ENCODE measurements around the gene WSCD2. TPM values are rescaled to one million over a fixed set of nuclear protein-coding genes. Genes with fewer than 3 reads are reported as not detected.

Gene WSCD2
- total and polyA plus RNA-seq, 2 of the 4 experiments (the other 2 are of a cell fraction) = not detected

DNA sequence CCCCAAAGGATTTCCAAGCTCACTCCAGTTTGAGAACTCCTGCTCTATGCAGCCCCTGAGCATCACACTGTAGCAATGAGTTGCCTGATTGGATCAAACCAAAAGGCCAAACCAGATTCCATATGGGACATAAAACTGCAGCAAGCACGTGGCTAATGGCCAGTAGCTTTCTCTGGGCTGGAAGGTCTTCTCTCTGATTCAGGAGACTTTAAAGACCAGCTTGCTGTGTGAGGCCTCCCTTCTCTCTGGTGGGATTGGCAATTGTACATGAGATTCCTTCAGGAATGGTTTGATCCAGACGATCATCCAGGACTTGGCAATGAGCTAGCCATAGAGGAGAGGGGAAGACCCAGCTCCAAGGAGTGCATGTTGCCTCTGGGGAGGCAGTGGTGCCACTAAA, 50.2 kb downstream of the WSCD2 start:
- in situ Hi-C loops (cut with MboI; ENCODE audit: low sequenced_read_pairs) = no loop called here
- ChIA-PET POLR2A (ENCODE audit: unreplicated experiment) (no interaction called here), CTCF (no interaction called here)
- Histone ChIP-seq H2AK5ac (ENCODE audit: low read depth, low read length) (no peak overlapping the region), H3K27ac (ENCODE audit: insufficient read depth, low read length) (no peak overlapping the region), H3K9ac (ENCODE audit: low read depth, low read length) (no peak overlapping the region), H4K8ac (ENCODE audit: low read depth in 2 of 2, low read length in 2 of 2) (no peak overlapping the region), H3K79me1 (ENCODE audit: low read depth in 1 of 2, low read length in 2 of 2) (no peaks in the 10 kb centered on the region), H3K14ac (replicated peaks; ENCODE audit: low read depth, low read length) (no peak overlapping the region), H3K4me3 (ENCODE audit: insufficient read depth, low read depth, low read length) (no peak overlapping the region), H3K23ac (ENCODE audit: low read depth, low read length) (no peak overlapping the region), H2BK20ac (ENCODE audit: low read depth, low read length) (no peak overlapping the region), H3K36me3 (ENCODE audit: control insufficient read depth, insufficient read depth, low read length) (no peaks in the 10 kb centered on the region), H2BK120ac (ENCODE audit: low read depth, low read length) (no peak overlapping the region), H3K9me3 (ENCODE audit: control insufficient read depth, insufficient read depth, low read length) (no peaks in the 10 kb centered on the region), H3K18ac (ENCODE audit: low read depth, low read length) (no peak overlapping the region), H2AFZ (replicated peaks; ENCODE audit: low read length, poor library complexity) (no peak overlapping the region), H2BK5ac (ENCODE audit: low read depth, low read length, poor library complexity, severe bottlenecking) (no peak overlapping the region), H3K4ac (ENCODE audit: low read depth, low read length) (no peak overlapping the region), H2AK9ac (replicated peaks; ENCODE audit: low read depth, low read length, poor library complexity) (no peak overlapping the region), H4K20me1 (ENCODE audit: insufficient read depth, low read length) (no peaks in the 10 kb centered on the region), H3K56ac (ENCODE audit: extremely low read depth, insufficient read depth, low read length) (no peak overlapping the region), H3K9me1 (ENCODE audit: insufficient read depth, low read length) (no peaks in the 10 kb centered on the region), H3K27me3 (ENCODE audit: control insufficient read depth, insufficient read depth, low read length) (no peaks in the 10 kb centered on the region), H3K4me1 (ENCODE audit: control insufficient read depth, insufficient read depth, low read length) (no peaks in the 10 kb centered on the region), H4K91ac (ENCODE audit: insufficient read depth, low read depth, low read length) (no peak overlapping the region), H2BK15ac (ENCODE audit: low read depth, low read length) (no peak overlapping the region), H4K5ac (ENCODE audit: low read depth, low read length) (no peak overlapping the region), H3K4me2 (ENCODE audit: low read depth, low read length) (no peak overlapping the region)
- intact Hi-C loops (cut with micrococcal nuclease) = no loop called here
- BruUV-seq (replicated peaks) = no TSS peak
- TF ChIP-seq RCOR1 (IDR thresholded peaks at IDR 0.05; ENCODE audit: insufficient replicate concordance, low read length) (no peak), NFE2L2 (IDR thresholded peaks at IDR 0.05; ENCODE audit: low read depth, low read length) (no peak), FOS (IDR thresholded peaks at IDR 0.05; ENCODE audit: low read depth, low read length) (no peak), SMC3 (IDR thresholded peaks at IDR 0.05; ENCODE audit: low read depth, low read length) (no peak), MAZ (IDR thresholded peaks at IDR 0.05; ENCODE audit: borderline replicate concordance, low read depth, low read length) (no peak), POLR2A (IDR thresholded peaks at IDR 0.05; ENCODE audit: low read depth, low read length) (no peak), MAFK (IDR thresholded peaks at IDR 0.05; ENCODE audit: low read depth, low read length) (no peak), CEBPB (IDR thresholded peaks at IDR 0.05; ENCODE audit: low read depth, low read length) (no peak), RFX5 (IDR thresholded peaks at IDR 0.05; ENCODE audit: low read depth, low read length) (no peak), BHLHE40 (IDR thresholded peaks at IDR 0.05; ENCODE audit: low read depth, low read length) (no peak), MXI1 (IDR thresholded peaks at IDR 0.05; ENCODE audit: borderline replicate concordance, low read depth, low read length) (no peak), RAD21 (IDR thresholded peaks at IDR 0.05; ENCODE audit: low read length) (no peak), CHD1 (IDR thresholded peaks at IDR 0.05; ENCODE audit: low read depth, low read length) (no peak)
- TF ChIP-seq, protein P1, sequence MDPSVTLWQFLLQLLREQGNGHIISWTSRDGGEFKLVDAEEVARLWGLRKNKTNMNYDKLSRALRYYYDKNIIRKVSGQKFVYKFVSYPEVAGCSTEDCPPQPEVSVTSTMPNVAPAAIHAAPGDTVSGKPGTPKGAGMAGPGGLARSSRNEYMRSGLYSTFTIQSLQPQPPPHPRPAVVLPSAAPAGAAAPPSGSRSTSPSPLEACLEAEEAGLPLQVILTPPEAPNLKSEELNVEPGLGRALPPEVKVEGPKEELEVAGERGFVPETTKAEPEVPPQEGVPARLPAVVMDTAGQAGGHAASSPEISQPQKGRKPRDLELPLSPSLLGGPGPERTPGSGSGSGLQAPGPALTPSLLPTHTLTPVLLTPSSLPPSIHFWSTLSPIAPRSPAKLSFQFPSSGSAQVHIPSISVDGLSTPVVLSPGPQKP (IDR thresholded peaks at IDR 0.05; ENCODE audit: borderline replicate concordance, low read depth, low read length) = no peak
- dilution Hi-C loops (cut with HindIII; ENCODE audit: low sequenced_read_pairs, unreplicated experiment) = no loop called here
- DNase-seq (no peak), ATAC-seq (ENCODE audit: low read depth) (no peak)
- WGBS, 2 experiments (ENCODE audit: extremely low coverage in 2 of 2, insufficient read length in 1 of 2) = no CpG with 5 or more reads among the region's 2 CpGs

Data from IMR-90 (cell line).